Measurements from ENCODE around the gene SPA17.

GRCh38 chr11:124728134-124728533, 54.4 kb downstream of the SPA17 start:
- TF ChIP-seq, protein P1, sequence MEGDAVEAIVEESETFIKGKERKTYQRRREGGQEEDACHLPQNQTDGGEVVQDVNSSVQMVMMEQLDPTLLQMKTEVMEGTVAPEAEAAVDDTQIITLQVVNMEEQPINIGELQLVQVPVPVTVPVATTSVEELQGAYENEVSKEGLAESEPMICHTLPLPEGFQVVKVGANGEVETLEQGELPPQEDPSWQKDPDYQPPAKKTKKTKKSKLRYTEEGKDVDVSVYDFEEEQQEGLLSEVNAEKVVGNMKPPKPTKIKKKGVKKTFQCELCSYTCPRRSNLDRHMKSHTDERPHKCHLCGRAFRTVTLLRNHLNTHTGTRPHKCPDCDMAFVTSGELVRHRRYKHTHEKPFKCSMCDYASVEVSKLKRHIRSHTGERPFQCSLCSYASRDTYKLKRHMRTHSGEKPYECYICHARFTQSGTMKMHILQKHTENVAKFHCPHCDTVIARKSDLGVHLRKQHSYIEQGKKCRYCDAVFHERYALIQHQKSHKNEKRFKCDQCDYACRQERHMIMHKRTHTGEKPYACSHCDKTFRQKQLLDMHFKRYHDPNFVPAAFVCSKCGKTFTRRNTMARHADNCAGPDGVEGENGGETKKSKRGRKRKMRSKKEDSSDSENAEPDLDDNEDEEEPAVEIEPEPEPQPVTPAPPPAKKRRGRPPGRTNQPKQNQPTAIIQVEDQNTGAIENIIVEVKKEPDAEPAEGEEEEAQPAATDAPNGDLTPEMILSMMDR (IDR thresholded peaks at IDR 0.05): no peak
- no peak for TF ChIP-seq POLR2A (IDR thresholded peaks at IDR 0.05)
- TF ChIP-seq POLR2AphosphoS5 (IDR thresholded peaks at IDR 0.05): no peak
- no peak for TF ChIP-seq EP300 (IDR thresholded peaks at IDR 0.05)

Data from sigmoid colon (tissue), 4 donors.